CD1c-positive myeloid dendritic cell (primary cell): ENCODE results near the gene MYBPC1.
"Not testable (repeated sequence)": the region's sequence is repeated elsewhere in the genome, so short reads cannot be mapped to it uniquely, and the experiment has no call there.

Source experiments
- DNase-seq: peaks from one replicate; pipeline ENCODE4 v3.0.0-alpha.2; 2016; ENCODE audit errors: extremely low spot score

The MYBPC1 gene

DNA sequence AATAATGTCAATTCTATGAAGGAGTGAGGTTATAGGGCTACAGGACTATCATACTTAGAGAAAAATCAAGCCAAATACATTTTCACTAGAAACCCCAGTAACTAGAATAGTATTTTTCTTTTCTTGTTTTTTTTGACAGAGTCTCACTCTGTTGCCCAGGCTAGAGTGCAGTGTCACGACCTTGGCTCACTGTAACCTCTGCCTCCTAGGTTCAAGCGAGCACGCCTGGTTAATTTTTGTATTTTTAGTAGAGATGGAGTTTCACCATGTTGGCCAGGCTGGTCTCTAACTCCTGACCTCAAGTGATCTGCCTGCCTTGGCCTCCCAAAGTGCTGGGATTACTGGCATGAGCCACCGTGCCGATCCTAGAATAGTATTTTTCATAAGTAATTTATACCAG, 139.7 kb downstream of the MYBPC1 start:
- DNase-seq, result not testable (repeated sequence)
